Non-pigmented ciliary epithelial cell (primary cell): Measurements from ENCODE around the gene ADAM12.
A peak's percentile ranks its signal among the peaks of the same experiment; 100 is the strongest.

Experiments used
- DNase-seq: peaks from one replicate; pipeline ENCODE4 v3.0.0-alpha.2; 2010; ENCODE audit warnings: low read depth

The ADAM12 gene

GRCh38 chr10:126080879-126081411, 307.3 kb downstream of the ADAM12 start:
- DNase-seq, result no peak

GRCh38 chr10:126080291-126080825, 307.9 kb downstream of the ADAM12 start:
- no peak for DNase-seq

DNA sequence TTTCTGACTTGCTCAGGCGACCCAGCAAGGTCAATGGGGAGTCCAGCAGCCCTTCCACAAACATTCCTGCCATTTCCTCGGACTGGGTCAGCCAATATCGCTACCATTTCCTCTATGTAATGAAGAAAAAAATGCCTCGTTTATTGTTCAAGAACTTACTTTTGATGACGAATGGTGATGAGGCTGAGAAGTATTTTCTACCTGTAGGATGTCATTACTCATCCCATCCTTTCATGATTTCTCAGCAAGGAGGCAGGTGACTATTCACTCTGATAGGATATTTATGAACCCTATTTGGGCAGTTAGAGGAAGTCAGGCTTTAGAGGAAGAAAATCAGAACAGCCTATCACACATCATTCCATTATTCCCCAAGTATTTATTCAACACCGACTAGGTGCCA, 313.3 kb downstream of the ADAM12 start:
- DNase-seq, result no peak

DNA sequence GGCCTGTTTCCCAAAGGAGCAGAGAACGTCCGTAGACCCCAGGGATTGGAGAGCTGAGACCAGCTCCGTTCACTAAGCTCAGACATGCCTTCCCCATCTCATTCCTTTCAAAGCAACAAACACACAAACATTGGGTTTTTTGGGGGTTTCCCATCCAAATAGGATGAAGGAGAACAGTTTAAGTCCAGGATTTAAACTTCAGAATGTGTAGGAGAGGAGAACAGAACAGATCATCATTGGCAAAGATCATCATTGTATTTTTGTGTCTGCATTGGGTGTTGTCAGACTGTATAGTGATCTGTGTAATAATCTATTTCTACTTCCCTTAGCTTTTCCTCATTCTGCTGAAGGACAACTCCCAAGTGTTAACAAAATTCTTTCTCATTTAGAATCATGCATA, 314.0 kb downstream of the ADAM12 start:
- DNase-seq, result no peak

DNA sequence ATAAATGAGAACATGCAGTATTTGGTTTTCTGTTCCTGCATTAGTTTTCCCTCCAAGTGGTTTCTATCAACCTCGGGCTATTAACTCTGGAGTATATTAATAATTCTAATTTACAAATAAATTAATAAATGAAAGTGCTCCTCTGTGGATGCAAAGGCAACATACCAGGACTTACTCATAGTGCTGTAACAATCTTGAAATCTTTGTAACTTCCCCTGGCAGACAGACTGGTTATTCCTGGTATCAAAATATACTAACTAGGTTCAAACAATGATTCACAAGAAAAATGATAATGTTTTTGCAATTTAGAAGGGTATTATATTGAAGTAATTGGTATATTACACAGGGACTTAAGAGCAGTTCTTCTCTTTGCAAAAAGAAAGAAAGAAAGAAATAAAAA, 314.7 kb downstream of the ADAM12 start:
- DNase-seq, result no peak

DNA sequence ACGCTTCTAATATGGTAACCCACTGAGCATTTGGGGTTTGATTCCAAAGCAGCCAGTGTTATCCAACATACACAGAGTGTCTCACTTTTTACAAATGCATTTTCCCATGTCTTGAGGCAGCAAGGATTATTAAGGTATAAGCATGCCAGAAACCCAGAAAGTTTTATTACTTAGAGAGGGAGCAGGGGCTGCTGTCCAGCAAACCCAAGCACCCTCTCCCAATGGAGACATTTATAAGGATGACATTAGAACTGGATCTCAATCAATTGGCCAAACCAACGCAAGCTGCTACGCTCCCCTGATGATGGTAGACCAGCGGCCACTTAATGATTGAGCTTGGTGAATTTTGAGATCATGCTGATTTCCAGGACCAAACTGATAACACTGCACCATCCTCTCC, 315.7 kb downstream of the ADAM12 start:
- no peak for DNase-seq

DNA sequence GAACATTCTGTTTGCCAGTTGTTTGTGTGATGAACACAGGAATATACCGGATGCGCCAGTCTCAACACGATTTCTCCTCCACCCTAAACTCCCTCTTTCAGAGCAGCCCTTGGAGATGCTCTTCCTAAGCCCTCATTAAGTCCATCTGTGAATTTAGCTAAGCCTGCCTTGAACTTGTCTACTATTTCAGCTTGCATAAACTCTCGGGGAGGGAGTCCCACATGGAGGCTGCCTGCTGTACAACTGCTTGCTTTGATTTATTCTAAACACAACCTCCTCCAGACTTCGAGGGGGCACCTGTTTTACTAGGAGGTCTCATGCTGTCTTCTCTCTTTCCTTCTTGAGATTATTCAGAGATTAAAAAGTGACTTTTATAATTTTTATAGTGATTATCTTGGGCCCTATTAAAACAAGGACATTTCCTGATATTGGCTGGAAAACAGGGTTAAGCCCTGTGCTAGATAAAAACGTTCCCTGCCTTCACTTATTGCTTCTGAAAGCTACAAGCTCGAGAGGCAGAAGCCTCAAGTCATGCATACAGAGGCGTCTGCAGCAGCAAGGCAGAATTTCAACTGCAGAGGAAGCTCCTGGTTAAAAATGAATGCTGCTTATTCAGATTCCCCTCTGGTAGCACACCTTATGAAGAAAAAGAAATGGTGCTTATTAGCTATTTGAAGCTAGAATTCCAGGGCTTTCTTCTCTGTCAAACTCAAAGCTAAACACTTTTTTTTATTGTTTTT, 317.6 kb downstream of the ADAM12 start:
- DNase-seq, result no peak

GRCh38 chr10:126068322-126068721, 320.0 kb downstream of the ADAM12 start:
- DNase-seq, result no peak

DNA sequence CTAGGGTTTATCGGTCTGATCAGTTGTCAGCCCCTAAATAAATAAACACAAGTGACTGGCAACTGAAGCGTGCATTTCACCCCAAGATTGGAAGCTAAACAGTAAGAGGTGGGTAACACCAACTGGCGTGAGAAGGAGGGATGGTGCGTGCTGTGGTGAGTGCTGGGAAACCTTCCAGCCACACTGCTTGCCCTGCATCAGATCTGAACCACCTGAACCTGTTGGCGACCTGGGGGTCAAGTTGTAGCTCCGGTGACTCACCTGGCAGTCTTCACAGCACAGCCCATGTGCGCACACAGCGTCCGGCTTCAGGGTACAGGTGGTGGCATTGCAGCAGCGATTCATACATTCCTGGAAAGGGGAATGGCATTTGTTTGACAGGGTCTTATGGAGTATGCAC, 321.8 kb downstream of the ADAM12 start:
- DNase-seq, result no peak

- no peak for DNase-seq
Observed at GRCh38 chr10:126065751-126066377, 322.4 kb downstream of the ADAM12 start.

DNA sequence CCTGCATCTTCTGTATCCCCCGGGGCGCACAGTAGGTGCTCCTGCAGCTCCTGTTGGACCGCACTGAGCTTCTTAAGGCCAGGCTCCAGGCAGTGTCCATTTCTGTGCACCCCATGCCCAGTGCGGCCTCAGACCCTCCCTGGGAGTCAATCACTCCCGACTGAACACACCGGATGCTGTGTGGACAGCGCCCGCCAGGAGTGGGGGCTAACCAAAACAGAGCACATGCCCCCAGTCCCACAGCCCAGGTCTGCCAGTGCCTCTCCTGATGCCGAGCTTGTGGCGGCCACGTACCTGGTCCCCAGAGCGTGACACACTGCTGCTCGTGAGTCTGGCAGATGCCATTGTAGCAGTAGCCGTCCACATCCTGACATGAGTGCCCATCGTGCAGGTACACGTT, 323.8 kb downstream of the ADAM12 start:
- no peak for DNase-seq

GRCh38 chr10:126063353-126063791, 324.9 kb downstream of the ADAM12 start:
- peak; percentile 59 for DNase-seq

DNA sequence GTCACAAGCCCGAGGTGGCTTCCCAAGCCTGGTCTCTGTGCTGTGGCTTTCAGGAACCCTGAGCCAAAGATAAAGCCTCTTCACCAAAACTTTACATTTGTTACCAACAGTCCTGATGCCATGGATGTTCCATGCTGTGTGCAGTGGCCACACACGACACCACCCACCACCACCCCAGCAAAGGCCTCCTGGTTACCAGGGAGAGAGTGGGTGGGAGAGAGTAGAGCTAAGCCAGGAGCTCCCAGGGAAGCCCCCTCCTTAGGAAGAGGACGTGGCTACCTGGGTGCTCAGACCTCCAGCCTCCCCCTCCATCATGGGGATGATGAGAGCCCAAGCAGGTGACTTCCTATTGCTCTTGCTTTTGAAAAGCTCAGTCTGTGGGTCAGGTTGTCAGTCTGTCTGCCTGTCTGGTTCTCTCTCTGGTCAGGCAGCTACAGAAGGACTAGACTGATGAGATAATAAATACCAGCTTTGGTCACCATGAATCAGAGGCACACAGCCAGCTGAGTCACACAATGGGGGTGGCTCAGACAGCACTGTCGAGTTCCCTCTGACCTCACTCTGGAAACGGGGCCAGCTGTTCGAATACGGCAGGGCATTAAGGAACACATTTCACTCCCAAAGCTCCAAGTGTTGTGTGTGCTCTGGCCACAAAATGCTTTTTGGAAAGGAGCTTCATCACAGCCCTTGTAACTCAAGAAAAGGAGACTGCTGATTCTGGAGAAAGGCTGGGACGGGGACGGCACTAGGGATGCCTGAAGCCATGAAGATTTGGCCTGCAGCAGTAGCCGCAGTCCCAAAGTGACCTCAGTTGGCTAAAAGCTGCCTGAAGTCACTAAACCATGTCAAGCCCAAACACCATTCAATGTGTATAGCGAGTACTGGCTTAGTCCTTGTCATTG, 325.9 kb downstream of the ADAM12 start:
- peak; percentile 99 for DNase-seq

DNA sequence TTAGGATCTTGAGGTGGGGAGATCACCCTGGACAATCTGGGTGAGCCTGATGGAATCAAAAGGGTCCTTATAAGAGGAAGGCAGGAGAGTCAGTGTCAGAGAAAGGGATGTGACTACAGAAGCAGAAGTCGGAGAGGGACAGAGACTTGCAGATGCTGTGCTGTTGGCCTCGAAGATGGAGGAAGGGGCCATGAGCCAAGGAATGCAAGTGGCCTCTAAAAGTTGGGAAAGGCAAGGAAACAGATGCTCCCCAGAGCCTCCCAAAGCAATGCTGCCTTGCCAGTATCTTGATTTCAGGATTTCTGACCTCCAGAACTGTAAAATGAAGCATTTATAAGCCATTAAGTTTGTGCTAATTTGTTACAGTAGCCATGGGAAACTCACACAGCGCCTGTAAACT, 326.8 kb downstream of the ADAM12 start:
- no peak for DNase-seq

DNA sequence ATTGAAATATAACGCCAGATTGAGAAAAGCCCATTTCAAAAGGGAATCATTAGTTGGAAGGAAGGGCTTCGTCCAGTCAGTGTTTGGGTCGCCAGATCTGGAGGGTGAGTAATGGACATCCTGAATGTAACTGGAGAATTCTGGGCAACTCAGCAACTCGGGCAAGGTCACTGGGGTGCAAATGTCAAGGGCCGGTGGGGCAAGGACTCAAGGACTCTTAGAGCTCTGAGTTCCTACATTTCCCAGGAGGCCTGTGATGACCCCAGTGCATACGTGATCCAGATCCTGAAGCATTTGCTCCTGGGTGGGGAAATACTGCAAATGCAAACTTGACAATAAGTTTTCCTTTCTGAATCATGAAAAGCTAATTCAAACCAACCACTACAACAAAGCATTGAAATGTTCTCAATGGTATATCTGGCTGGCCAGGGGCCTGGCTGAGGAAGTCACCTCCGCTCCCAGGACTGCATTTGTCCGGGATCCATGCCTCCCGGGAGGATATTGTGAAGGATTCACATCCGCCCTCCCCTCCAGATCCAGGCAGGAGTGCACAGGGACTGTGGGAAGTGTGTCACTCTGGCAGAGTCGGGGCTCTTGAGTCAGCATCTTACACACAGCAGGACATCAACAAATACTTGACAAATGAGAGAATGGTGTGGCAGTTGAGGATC, 327.9 kb downstream of the ADAM12 start:
- DNase-seq, result no peak

- DNase-seq, result no peak
Observed at GRCh38 chr10:126059076-126059826, 329.0 kb downstream of the ADAM12 start.

GRCh38 chr10:126058507-126058906, 329.8 kb downstream of the ADAM12 start:
- DNase-seq, result no peak

DNA sequence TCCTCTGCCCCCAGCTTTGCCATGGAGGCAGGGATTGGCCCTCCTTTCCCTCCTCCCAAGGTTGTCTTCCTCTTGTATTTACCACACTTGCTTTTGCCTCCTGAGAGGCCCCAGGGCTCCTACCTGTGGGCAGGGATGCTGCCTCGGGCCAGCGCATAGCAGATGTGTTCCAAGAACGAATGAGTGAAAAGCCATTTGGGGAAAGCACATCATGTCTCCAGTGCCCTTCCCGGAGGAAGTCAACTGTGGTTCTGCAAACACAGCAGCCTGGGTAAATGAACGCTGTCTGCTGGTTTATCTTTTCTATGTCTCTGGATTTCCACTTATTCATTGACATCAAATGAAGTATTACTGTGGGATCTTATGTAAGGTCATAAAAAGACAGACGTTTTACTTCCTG, 330.2 kb downstream of the ADAM12 start:
- no peak for DNase-seq

DNA sequence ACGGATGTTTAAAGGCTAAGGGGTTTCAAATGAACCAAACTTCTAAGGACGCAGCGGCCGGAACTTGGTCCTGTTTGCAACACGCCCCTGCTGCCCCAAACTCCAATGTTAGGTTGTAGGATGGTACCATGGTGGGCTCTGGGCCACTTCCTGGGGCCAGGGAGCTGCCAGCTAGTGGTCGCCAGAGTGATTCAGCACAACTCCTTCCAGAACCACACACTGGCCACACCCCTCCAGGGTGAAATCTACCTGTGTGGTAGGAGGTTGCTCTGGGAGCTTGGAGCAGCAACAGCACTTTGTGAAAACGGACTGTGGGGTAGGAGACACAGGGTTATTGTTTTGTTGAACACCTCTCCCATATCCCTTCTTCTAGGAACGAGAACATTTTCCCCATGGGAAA, 330.8 kb downstream of the ADAM12 start:
- no peak for DNase-seq

- DNase-seq, result no peak
Observed at GRCh38 chr10:126054191-126054590, 334.1 kb downstream of the ADAM12 start.

DNA sequence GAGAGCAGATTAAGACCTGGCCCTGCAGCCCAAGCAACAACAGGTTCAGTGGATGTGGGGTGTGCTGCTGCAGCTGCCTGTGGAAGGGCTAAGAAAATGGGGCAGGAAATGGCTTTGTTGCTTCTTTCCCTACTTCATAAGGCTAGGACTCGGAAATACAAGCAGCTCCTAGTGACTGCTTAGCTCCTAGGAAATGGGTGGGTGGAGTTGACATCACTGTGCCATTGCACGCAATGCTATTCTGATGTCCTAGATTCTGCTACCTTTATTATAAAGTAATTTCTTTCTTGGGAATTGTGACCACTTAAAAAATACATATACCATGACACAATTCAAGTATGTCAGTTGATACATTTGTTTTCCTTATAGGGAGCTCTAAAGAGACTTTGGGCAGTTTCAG, 336.1 kb downstream of the ADAM12 start:
- no peak for DNase-seq
